H9 (cell line): ENCODE data around the gene PHF21B. TPM values are rescaled to one million over a fixed set of nuclear protein-coding genes. Genes with fewer than 3 reads are reported as not detected.

Experiments used
- DNase-seq: peaks from one replicate; pipeline ENCODE4 v3.0.0-alpha.2; 2017
- H2AFZ ChIP-seq: one replicate; pipeline ENCODE4 v1.6.1; 2013; ENCODE audit warnings: mild to moderate bottlenecking, low read length, control low read depth, moderate library complexity
- H2AK5ac ChIP-seq: 2 replicates; pipeline ENCODE4 v1.6.1; 2013; ENCODE audit warnings: low read length, control low read depth, mixed read lengths; ENCODE audit not compliant: insufficient read length
- H2BK120ac ChIP-seq: one replicate; pipeline ENCODE4 v1.6.1; 2013; ENCODE audit warnings: low read depth, mild to moderate bottlenecking, low read length, control low read depth, inconsistent platforms; ENCODE audit not compliant: poor library complexity, severe bottlenecking
- H2BK12ac ChIP-seq: 2 replicates; pipeline ENCODE4 v1.6.1; 2013; ENCODE audit warnings: low read length, control low read depth, mixed read lengths, low read depth; ENCODE audit not compliant: insufficient read length
- H2BK15ac ChIP-seq: 2 replicates; pipeline ENCODE4 v1.6.1; 2013; ENCODE audit warnings: low read depth, low read length, control low read depth
- H2BK20ac ChIP-seq: one replicate; pipeline ENCODE4 v1.6.1; 2013; ENCODE audit warnings: low read depth, mild to moderate bottlenecking, low read length, control low read depth, inconsistent platforms; ENCODE audit not compliant: poor library complexity, severe bottlenecking
- H2BK5ac ChIP-seq: 2 replicates; pipeline ENCODE4 v1.6.1; 2013; ENCODE audit warnings: low read length, control low read depth, mixed read lengths; ENCODE audit not compliant: insufficient read length
- H3K14ac ChIP-seq: 2 replicates; pipeline ENCODE4 v1.6.1; 2013; ENCODE audit warnings: low read length, control low read depth; ENCODE audit not compliant: insufficient read depth
- H3K18ac ChIP-seq: 2 replicates; pipeline ENCODE4 v1.6.1; 2013; ENCODE audit warnings: low read depth, mild to moderate bottlenecking, mixed read lengths, low read length, control low read depth; ENCODE audit not compliant: insufficient read length
- H3K23ac ChIP-seq: 2 replicates; pipeline ENCODE4 v1.6.1; 2013; ENCODE audit warnings: low read length, control low read depth, mixed read lengths, low read depth; ENCODE audit not compliant: insufficient read length
- H3K23me2 ChIP-seq: 2 replicates; pipeline ENCODE4 v1.6.1; 2013; ENCODE audit warnings: low read depth, mild to moderate bottlenecking, mixed read lengths, low read length, control low read depth; ENCODE audit not compliant: insufficient read length, poor library complexity, severe bottlenecking
- H3K27ac ChIP-seq: 2 replicates; pipeline ENCODE4 v1.5.1; 2013; ENCODE audit warnings: low read length, control low read depth, mixed read lengths, low read depth; ENCODE audit not compliant: insufficient read length
- H3K27me3 ChIP-seq: 2 replicates; pipeline ENCODE4 v1.6.1; 2013; ENCODE audit warnings: low read length, control low read depth, inconsistent platforms; ENCODE audit not compliant: insufficient read depth
- H3K4ac ChIP-seq: 2 replicates; pipeline ENCODE4 v1.6.1; 2013; ENCODE audit warnings: low read depth, mild to moderate bottlenecking, control low read depth, inconsistent platforms, low read length, moderate library complexity
- H3K4me1 ChIP-seq: 2 replicates; pipeline ENCODE4 v1.6.1; 2013; ENCODE audit warnings: low read length, control low read depth, inconsistent platforms; ENCODE audit not compliant: insufficient read depth
- H3K4me2 ChIP-seq: 2 replicates; pipeline ENCODE4 v1.6.1; 2013; ENCODE audit warnings: low read length, control low read depth, mixed read lengths; ENCODE audit not compliant: insufficient read length, insufficient read depth
- H3K56ac ChIP-seq: 2 replicates; pipeline ENCODE4 v1.6.1; 2013; ENCODE audit warnings: low read depth, mild to moderate bottlenecking, mixed read lengths, low read length, control low read depth; ENCODE audit not compliant: insufficient read length
- H3K79me1 ChIP-seq: 2 replicates; pipeline ENCODE4 v1.6.1; 2013; ENCODE audit warnings: low read depth, mild to moderate bottlenecking, moderate library complexity, low read length, control low read depth, inconsistent platforms; ENCODE audit not compliant: insufficient read depth, poor library complexity, severe bottlenecking
- H3K79me2 ChIP-seq: 2 replicates; pipeline ENCODE4 v1.6.1; 2013; ENCODE audit warnings: low read length, control low read depth, inconsistent platforms; ENCODE audit not compliant: insufficient read depth
- H3K9ac ChIP-seq: 2 replicates; pipeline ENCODE4 v1.6.1; 2013; ENCODE audit warnings: low read length, control low read depth, mixed read lengths; ENCODE audit not compliant: insufficient read length; ENCODE audit errors: extremely low read depth
- H3K9me3 ChIP-seq: one replicate; pipeline ENCODE4 v1.6.1; 2013; ENCODE audit warnings: low read depth, low read length, inconsistent platforms; ENCODE audit not compliant: control insufficient read depth
- H3T11ph ChIP-seq: one replicate; pipeline ENCODE4 v1.6.1; 2013; ENCODE audit warnings: mild to moderate bottlenecking, low read length, control low read depth, inconsistent platforms
- H4K20me1 ChIP-seq: one replicate; pipeline ENCODE4 v1.6.1; 2013; ENCODE audit not compliant: control insufficient read depth, insufficient read length, insufficient read depth
- H4K5ac ChIP-seq: 2 replicates; pipeline ENCODE4 v1.6.1; 2013; ENCODE audit warnings: low read depth, mild to moderate bottlenecking, mixed read lengths, low read length, control low read depth; ENCODE audit not compliant: insufficient read length
- H4K8ac ChIP-seq: replicated peaks from 2 replicates; pipeline ENCODE4 v1.6.1; 2013; ENCODE audit warnings: low read length, control low read depth, mixed read lengths, low read depth; ENCODE audit not compliant: insufficient read length
- H4K91ac ChIP-seq: 2 replicates; pipeline ENCODE4 v1.6.1; 2013; ENCODE audit warnings: low read depth, mild to moderate bottlenecking, moderate library complexity, mixed read lengths, low read length, control low read depth; ENCODE audit not compliant: insufficient read length
- H3K27ac Mint-ChIP-seq, 3 experiments: 2 replicates in 2 of 3; 3 replicates in 1 of 3; pipeline ENCODE4 v1.8.0; 2020 to 2021; ENCODE audit warnings: mixed read lengths in 3 of 3, mild to moderate bottlenecking in 1 of 3, moderate library complexity in 1 of 3
- H3K27me3 Mint-ChIP-seq: 2 replicates; pipeline ENCODE4 v1.8.0; 2021; ENCODE audit warnings: low read depth, mild to moderate bottlenecking, moderate library complexity, mixed read lengths
- H3K36me3 Mint-ChIP-seq, 3 experiments: 2 replicates in 2 of 3; 3 replicates in 1 of 3; pipeline ENCODE4 v1.8.0; 2020 to 2021; ENCODE audit warnings: low read depth in 3 of 3, mixed read lengths in 3 of 3; ENCODE audit not compliant: insufficient read depth in 1 of 3
- H3K4me1 Mint-ChIP-seq, 2 experiments: 2 replicates each; pipeline ENCODE4 v1.8.0; 2020; ENCODE audit warnings: mixed read lengths in 2 of 2
- H3K4me3 Mint-ChIP-seq, 2 experiments: 2 replicates in 1 of 2; 3 replicates in 1 of 2; pipeline ENCODE4 v1.8.0; 2020 to 2021; ENCODE audit warnings: mild to moderate bottlenecking in 2 of 2, mixed read lengths in 2 of 2, moderate library complexity in 1 of 2
- H3K9me3 Mint-ChIP-seq, 2 experiments: 2 replicates in 1 of 2; 3 replicates in 1 of 2; pipeline ENCODE4 v1.8.0; 2020; ENCODE audit warnings: mild to moderate bottlenecking in 2 of 2, mixed read lengths in 2 of 2, moderate library complexity in 1 of 2
- WGBS: extraction: QIAGEN DNeasy Blood & Tissue Kit; methylation state at CpG from one replicate; pipeline ENCODE4 v1.1.7; 2013; ENCODE audit warnings: missing lambda C conversion rate, low lambda C conversion rate, mixed read lengths; ENCODE audit not compliant: insufficient read length; ENCODE audit errors: extremely low coverage; 5-methylcytosine and 5-hydroxymethylcytosine counted together
- total RNA-seq: library from RNA; stranded (reverse); gene quantifications from 2 replicates; pipeline ENCODE4 v1.2.1, GENCODE V29; 2021
- TF ChIP-seq, protein P1 (sequence below): fragments of 200-600 bp; sonication (generic); conservative IDR thresholded peaks from 3 replicates; pipeline ENCODE4 v1.8.0; 2021; ENCODE audit warnings: antibody characterized with exemption, mild to moderate bottlenecking

Gene PHF21B
- total RNA-seq, 1 experiment from 2014 or later: 60.3 TPM

DNA sequence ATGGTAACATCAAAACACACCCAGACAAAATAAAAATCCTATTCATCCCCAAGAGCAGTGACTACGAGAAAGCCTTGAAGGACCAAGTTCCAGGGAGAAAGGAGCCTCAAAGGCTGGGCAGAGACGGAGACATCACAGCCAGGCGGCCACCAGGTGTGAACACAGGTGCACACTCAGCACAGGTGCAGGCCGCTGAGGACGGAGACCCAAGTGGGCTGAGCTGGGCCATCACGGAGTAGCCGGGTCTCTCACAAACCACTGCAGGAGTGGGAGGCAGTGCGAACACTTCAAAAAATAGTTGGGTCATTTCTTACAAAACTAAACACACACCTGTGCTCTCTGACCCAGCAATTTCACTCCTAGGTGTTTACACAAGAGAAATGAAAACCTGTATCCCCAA, 72.6 kb downstream of the PHF21B start:
- Histone ChIP-seq H4K8ac (no peak overlapping the region), H3K27ac (no peak overlapping the region), H2AFZ (no peak overlapping the region), H3K4ac (no peak overlapping the region), H2AK5ac (no peak overlapping the region), H3K9me3 (no peaks in the 10 kb centered on the region), H3K18ac (no peak overlapping the region), H3T11ph (no peak overlapping the region), H3K56ac (no peak overlapping the region), H3K79me2 (no peaks in the 10 kb centered on the region), H3K14ac (no peak overlapping the region), H3K79me1 (no peaks in the 10 kb centered on the region), H3K27me3 (no peaks in the 10 kb centered on the region), H3K4me2 (no peak overlapping the region), H4K5ac (no peak overlapping the region), H2BK120ac (no peak overlapping the region), H3K23ac (no peak overlapping the region), H4K91ac (no peak overlapping the region), H2BK5ac (no peak overlapping the region), H2BK20ac (no peak overlapping the region), H3K23me2 (no peaks in the 10 kb centered on the region), H2BK12ac (no peak overlapping the region), H3K4me1 (no peaks in the 10 kb centered on the region; the same call in 1 of the 2 replicates), H3K9ac (no peak overlapping the region), H2BK15ac (no peak overlapping the region), H4K20me1 (no peaks in the 10 kb centered on the region)
- WGBS: no CpG with 5 or more reads among the region's 8 CpGs
- no peak overlapping the region for H3K4me3 Mint-ChIP-seq
- no peak for DNase-seq
- H3K27ac Mint-ChIP-seq: peak overlapping the region in 1 of 3 experiments; percentile 68; a peak in 1 of 7 replicates
- no peaks in the 10 kb centered on the region; the same call in 1 of the 2 replicates for H3K27me3 Mint-ChIP-seq
- peaks cover 33 to 42% of the 10 kb centered on the region in 2 experiments for H3K4me1 Mint-ChIP-seq
- peaks cover 7 to 21% (median 19%) of the 10 kb centered on the region in 3 experiments for H3K36me3 Mint-ChIP-seq
- H3K9me3 Mint-ChIP-seq: no peaks in the 10 kb centered on the region
- TF ChIP-seq, protein P1, sequence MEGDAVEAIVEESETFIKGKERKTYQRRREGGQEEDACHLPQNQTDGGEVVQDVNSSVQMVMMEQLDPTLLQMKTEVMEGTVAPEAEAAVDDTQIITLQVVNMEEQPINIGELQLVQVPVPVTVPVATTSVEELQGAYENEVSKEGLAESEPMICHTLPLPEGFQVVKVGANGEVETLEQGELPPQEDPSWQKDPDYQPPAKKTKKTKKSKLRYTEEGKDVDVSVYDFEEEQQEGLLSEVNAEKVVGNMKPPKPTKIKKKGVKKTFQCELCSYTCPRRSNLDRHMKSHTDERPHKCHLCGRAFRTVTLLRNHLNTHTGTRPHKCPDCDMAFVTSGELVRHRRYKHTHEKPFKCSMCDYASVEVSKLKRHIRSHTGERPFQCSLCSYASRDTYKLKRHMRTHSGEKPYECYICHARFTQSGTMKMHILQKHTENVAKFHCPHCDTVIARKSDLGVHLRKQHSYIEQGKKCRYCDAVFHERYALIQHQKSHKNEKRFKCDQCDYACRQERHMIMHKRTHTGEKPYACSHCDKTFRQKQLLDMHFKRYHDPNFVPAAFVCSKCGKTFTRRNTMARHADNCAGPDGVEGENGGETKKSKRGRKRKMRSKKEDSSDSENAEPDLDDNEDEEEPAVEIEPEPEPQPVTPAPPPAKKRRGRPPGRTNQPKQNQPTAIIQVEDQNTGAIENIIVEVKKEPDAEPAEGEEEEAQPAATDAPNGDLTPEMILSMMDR: no peak
